GM23338 (cell line): ENCODE measurements around the gene ACO1. TPM values are rescaled to one million over a fixed set of nuclear protein-coding genes. Genes with fewer than 3 reads are reported as not detected.

ENCODE experiments used
- ATAC-seq: fragments of 200-7000 bp; cut with Tn5 transposase; 3 replicates; pipeline ENCODE4 v1.9.1; 2020
- DNase-seq: peaks from one replicate; pipeline ENCODE4 v3.0.0-alpha.2; 2015; ENCODE audit warnings: low spot score
- H2AFZ ChIP-seq: fragments of 200-600 bp; sonication (generic); 2 replicates; pipeline ENCODE4 v1.8.0; 2016; ENCODE audit warnings: antibody characterized with exemption, mild to moderate bottlenecking, moderate library complexity
- H3F3A ChIP-seq: fragments of 200-600 bp; sonication (generic); replicated peaks from 2 replicates; pipeline ENCODE4 v1.8.0; 2017; ENCODE audit warnings: antibody characterized with exemption, mixed run types, low read depth
- H3K27ac ChIP-seq: fragments of 200-600 bp; sonication (generic); 2 replicates; pipeline ENCODE4 v1.6.1; 2016; ENCODE audit warnings: low read depth
- H3K27me3 ChIP-seq: fragments of 200-600 bp; sonication (generic); 2 replicates; pipeline ENCODE4 v1.8.0; 2016; ENCODE audit warnings: mild to moderate bottlenecking, mixed run types, moderate library complexity; ENCODE audit not compliant: insufficient read depth
- H3K36me3 ChIP-seq: fragments of 200-600 bp; sonication (generic); 2 replicates; pipeline ENCODE4 v1.8.0; 2016; ENCODE audit warnings: mild to moderate bottlenecking; ENCODE audit not compliant: insufficient read depth
- H3K4me1 ChIP-seq: fragments of 200-600 bp; sonication (generic); 2 replicates; pipeline ENCODE4 v1.8.0; 2016; ENCODE audit warnings: mild to moderate bottlenecking, moderate library complexity; ENCODE audit not compliant: insufficient read depth
- H3K4me2 ChIP-seq: fragments of 200-600 bp; sonication (generic); 2 replicates; pipeline ENCODE4 v1.7.1; 2017; ENCODE audit warnings: mixed run types
- H3K4me3 ChIP-seq: fragments of 200-600 bp; sonication (generic); 2 replicates; pipeline ENCODE4 v1.6.1; 2016; ENCODE audit warnings: mixed run types
- H3K79me2 ChIP-seq: fragments of 200-600 bp; sonication (generic); replicated peaks from 2 replicates; pipeline ENCODE4 v1.8.0; 2017; ENCODE audit warnings: mild to moderate bottlenecking; ENCODE audit not compliant: insufficient read depth
- H3K9me2 ChIP-seq: fragments of 200-600 bp; sonication (generic); 2 replicates; pipeline ENCODE4 v1.8.0; 2017; ENCODE audit not compliant: insufficient read depth
- H4K20me1 ChIP-seq: fragments of 200-600 bp; sonication (generic); replicated peaks from 2 replicates; pipeline ENCODE4 v1.8.0; 2017; ENCODE audit warnings: mild to moderate bottlenecking; ENCODE audit not compliant: insufficient read depth
- H3K27ac Mint-ChIP-seq: 2 replicates; pipeline ENCODE4 v1.8.0; 2020; ENCODE audit warnings: inconsistent platforms, mild to moderate bottlenecking, moderate library complexity, mixed read lengths
- H3K27me3 Mint-ChIP-seq: 3 replicates; pipeline ENCODE4 v1.8.0; 2022; ENCODE audit warnings: low read depth, mild to moderate bottlenecking, moderate library complexity, mixed read lengths, inconsistent platforms; ENCODE audit not compliant: insufficient read depth, poor library complexity
- H3K36me3 Mint-ChIP-seq: 3 replicates; pipeline ENCODE4 v1.8.0; 2021; ENCODE audit warnings: low read depth, mild to moderate bottlenecking, inconsistent platforms, moderate library complexity, mixed read lengths
- H3K4me1 Mint-ChIP-seq: 3 replicates; pipeline ENCODE4 v1.8.0; 2020; ENCODE audit warnings: mild to moderate bottlenecking, inconsistent platforms, mixed read lengths
- H3K4me3 Mint-ChIP-seq: 3 replicates; pipeline ENCODE4 v1.8.0; 2021; ENCODE audit warnings: moderate library complexity, mild to moderate bottlenecking, inconsistent platforms, mixed read lengths
- H3K9me3 Mint-ChIP-seq: 3 replicates; pipeline ENCODE4 v1.8.0; 2020; ENCODE audit warnings: moderate library complexity, mild to moderate bottlenecking, inconsistent platforms, mixed read lengths
- EZH2 ChIP-seq: fragments of 200-600 bp; sonication (generic); IDR thresholded peaks from one replicate; pipeline ENCODE4 v1.8.0; 2017; ENCODE audit warnings: antibody characterized with exemption, mild to moderate bottlenecking, low read depth; ENCODE audit not compliant: unreplicated experiment
- EZH2phosphoT487 ChIP-seq: fragments of 200-600 bp; sonication (generic); IDR thresholded peaks from one replicate; pipeline ENCODE4 v1.8.1; 2018; ENCODE audit warnings: antibody characterized with exemption; ENCODE audit not compliant: unreplicated experiment
- JUNB ChIP-seq: IDR thresholded peaks from one replicate; pipeline ENCODE4 v1.6.1; 2016; ENCODE audit warnings: antibody characterized with exemption; ENCODE audit not compliant: unreplicated experiment
- NANOG ChIP-seq: IDR thresholded peaks from 2 replicates; pipeline ENCODE4 v1.6.1; 2016; ENCODE audit warnings: antibody characterized with exemption, borderline replicate concordance
- POLR2AphosphoS5 ChIP-seq: IDR thresholded peaks from 2 replicates; pipeline ENCODE4 v1.6.1; 2016; ENCODE audit warnings: antibody characterized with exemption, low read depth
- REST ChIP-seq: IDR thresholded peaks from one replicate; pipeline ENCODE4 v1.6.1; 2018; ENCODE audit warnings: antibody characterized with exemption; ENCODE audit not compliant: unreplicated experiment
- STAT1 ChIP-seq: IDR thresholded peaks from one replicate; pipeline ENCODE4 v1.6.1; 2016; ENCODE audit warnings: antibody characterized with exemption; ENCODE audit not compliant: unreplicated experiment
- ZNF114 ChIP-seq: fragments of 250-450 bp; sonication (Bioruptor Pico); IDR thresholded peaks from 2 replicates; pipeline ENCODE4 v1.5.0; 2020; ENCODE audit warnings: mild to moderate bottlenecking, moderate library complexity
- ZNF331 ChIP-seq: fragments of 250-450 bp; sonication (Bioruptor Pico); IDR thresholded peaks from 2 replicates; pipeline ENCODE4 v1.5.0; 2020; ENCODE audit warnings: low read depth, mild to moderate bottlenecking, moderate library complexity
- polyA plus RNA-seq: library from polyadenylated mRNA; unstranded; fragments of >200 nt; fragmentation: Nextera tagmentation; extraction: Ambion mirVana; gene quantifications from 2 replicates; pipeline ENCODE4 v1.2.1, GENCODE V29; 2016
- total RNA-seq: library from RNA; depleted of rRNA; stranded (reverse); fragments of >200 nt; shearing (Covaris generic); gene quantifications from 2 replicates; pipeline ENCODE4 v1.2.3, GENCODE V29; 2014
- TF ChIP-seq, protein P1 (sequence below), 2 experiments: fragments of 200-600 bp in 1 of 2; sonication (generic) in 1 of 2; conservative IDR thresholded peaks; 2 replicates each; pipeline versions ENCODE4 v1.5.1 to v1.6.1; 2016 to 2017; ENCODE audit warnings: antibody characterized with exemption in 2 of 2, low read depth in 2 of 2, mild to moderate bottlenecking in 2 of 2, moderate library complexity in 1 of 2
- TF ChIP-seq, protein P2 (sequence below): IDR thresholded peaks from 2 replicates; pipeline ENCODE4 v1.6.1; 2016; ENCODE audit warnings: antibody characterized with exemption

Gene ACO1
- total and polyA plus RNA-seq, 2 experiments from 2014 or later: 16.6 to 41.0 TPM

- TF ChIP-seq, protein P1, sequence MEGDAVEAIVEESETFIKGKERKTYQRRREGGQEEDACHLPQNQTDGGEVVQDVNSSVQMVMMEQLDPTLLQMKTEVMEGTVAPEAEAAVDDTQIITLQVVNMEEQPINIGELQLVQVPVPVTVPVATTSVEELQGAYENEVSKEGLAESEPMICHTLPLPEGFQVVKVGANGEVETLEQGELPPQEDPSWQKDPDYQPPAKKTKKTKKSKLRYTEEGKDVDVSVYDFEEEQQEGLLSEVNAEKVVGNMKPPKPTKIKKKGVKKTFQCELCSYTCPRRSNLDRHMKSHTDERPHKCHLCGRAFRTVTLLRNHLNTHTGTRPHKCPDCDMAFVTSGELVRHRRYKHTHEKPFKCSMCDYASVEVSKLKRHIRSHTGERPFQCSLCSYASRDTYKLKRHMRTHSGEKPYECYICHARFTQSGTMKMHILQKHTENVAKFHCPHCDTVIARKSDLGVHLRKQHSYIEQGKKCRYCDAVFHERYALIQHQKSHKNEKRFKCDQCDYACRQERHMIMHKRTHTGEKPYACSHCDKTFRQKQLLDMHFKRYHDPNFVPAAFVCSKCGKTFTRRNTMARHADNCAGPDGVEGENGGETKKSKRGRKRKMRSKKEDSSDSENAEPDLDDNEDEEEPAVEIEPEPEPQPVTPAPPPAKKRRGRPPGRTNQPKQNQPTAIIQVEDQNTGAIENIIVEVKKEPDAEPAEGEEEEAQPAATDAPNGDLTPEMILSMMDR (conservative IDR thresholded peaks at IDR 0.05; ENCODE audit: low read depth in 2 of 2): no peak
- TF ChIP-seq ZNF114 (CRISPR knock-in tag) (no peak), NANOG (no peak), STAT1 (no peak), POLR2AphosphoS5 (no peak), JUNB (no peak), EZH2phosphoT487 (no peak), EZH2 (no peak)
- TF ChIP-seq, protein P2, sequence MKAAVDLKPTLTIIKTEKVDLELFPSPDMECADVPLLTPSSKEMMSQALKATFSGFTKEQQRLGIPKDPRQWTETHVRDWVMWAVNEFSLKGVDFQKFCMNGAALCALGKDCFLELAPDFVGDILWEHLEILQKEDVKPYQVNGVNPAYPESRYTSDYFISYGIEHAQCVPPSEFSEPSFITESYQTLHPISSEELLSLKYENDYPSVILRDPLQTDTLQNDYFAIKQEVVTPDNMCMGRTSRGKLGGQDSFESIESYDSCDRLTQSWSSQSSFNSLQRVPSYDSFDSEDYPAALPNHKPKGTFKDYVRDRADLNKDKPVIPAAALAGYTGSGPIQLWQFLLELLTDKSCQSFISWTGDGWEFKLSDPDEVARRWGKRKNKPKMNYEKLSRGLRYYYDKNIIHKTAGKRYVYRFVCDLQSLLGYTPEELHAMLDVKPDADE: no peak
These were observed 58.0 kb downstream of the ACO1 start (continued) for GRCh38 chr9:32442433-32442832.

- Mint-ChIP-seq H3K4me3 (no peak overlapping the region), H3K9me3 (no peaks in the 10 kb centered on the region), H3K27me3 (no peaks in the 10 kb centered on the region), H3K36me3 (peaks cover 63% of the 10 kb centered on the region), H3K27ac (no peak overlapping the region), H3K4me1 (peaks cover 18% of the 10 kb centered on the region; the same call in 2 of the 3 replicates)
- Histone ChIP-seq H3K36me3 (peaks cover 10% of the 10 kb centered on the region), H3K4me2 (no peak overlapping the region), H2AFZ (no peak overlapping the region), H3K4me1 (peaks cover 7% of the 10 kb centered on the region; the same call in 1 of the 2 replicates), H3K9me2 (no peaks in the 10 kb centered on the region), H3K27me3 (no peaks in the 10 kb centered on the region), H3F3A (no peaks in the 10 kb centered on the region), H3K27ac (no peak overlapping the region), H3K4me3 (no peak overlapping the region), H3K79me2 (no peaks in the 10 kb centered on the region), H4K20me1 (0 out of 2 replicates have a peak, but pooled peaks cover 3% of the 10 kb centered on the region)
- TF ChIP-seq ZNF331 (CRISPR knock-in tag) (no peak), EZH2phosphoT487 (no peak), ZNF114 (CRISPR knock-in tag) (no peak), REST (no peak), JUNB (no peak)
- TF ChIP-seq, protein P2: no peak
- DNase-seq (no peak), ATAC-seq (no peak)
These were observed 65.5 kb downstream of the ACO1 start for GRCh38 chr9:32449969-32450368.
